Ammon's horn (tissue), 1 donor: ENCODE results near the gene SCTR.
A peak's percentile ranks its signal among the peaks of the same experiment; 100 is the strongest.
"Not testable (repeated sequence)": the region's sequence is repeated elsewhere in the genome, so short reads cannot be mapped to it uniquely, and the experiment has no call there.

Experiments
- DNase-seq: peaks from one replicate; pipeline ENCODE4 v3.0.0-alpha.2; 2016; ENCODE audit warnings: low spot score

Gene SCTR

DNA sequence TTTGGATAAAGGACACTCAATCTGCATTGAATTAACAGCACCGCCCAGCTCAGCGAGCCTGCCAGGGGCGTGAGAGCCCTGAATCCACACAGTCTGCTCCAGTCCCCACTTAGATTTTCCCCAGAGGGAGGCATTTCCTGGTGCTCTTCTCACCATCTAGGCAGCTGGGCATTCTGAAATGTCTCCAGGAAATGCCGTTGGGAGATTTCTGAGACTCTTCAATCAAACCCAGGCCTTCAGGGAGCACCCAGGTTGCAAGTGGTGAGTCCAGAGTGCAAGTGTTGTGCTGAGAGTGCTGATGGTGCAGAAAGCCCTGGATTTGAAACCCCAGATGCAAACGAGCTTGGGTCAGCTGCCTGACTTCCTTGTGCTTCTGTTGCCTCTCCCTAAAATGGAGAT lies 116.1 kb downstream of the SCTR start:
- DNase-seq = no peak

DNA sequence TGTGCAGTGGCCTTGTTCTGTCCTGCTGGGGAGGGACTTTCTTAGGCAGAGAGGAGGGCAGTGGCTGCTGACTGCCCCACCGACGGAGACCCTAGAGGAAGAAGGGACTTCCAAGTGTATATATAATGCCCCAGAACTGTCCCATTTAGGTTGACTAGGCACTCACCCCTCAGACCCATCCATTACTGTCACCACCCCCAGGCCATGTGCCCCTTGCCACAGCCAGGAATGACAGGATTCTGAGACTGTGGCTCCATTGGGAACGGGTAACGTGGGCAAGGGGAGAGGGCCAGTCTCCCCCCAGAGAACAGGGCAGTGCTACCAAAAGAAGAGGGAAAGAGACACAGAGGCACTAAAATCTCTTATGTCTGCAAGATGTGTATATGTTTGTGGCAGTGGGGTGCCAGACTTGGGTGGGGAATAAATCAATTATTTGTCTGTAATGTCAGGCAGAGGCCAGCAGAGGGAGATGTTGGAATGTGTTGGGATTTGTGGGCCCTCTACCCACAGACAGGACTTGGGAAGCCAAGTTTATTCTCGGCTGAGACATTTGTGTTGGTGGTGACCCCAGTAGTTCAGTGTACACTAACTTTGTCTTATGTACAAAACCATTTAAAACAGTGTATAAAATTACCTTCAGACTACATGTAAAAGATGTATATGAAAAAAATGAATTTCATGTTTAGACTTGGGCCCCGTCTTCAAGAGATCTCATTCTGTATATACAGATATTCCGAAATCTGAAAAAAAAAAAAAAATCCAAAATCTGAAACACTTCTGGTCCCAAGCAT lies 116.7 kb downstream of the SCTR start:
- DNase-seq = peak; percentile 81

DNA sequence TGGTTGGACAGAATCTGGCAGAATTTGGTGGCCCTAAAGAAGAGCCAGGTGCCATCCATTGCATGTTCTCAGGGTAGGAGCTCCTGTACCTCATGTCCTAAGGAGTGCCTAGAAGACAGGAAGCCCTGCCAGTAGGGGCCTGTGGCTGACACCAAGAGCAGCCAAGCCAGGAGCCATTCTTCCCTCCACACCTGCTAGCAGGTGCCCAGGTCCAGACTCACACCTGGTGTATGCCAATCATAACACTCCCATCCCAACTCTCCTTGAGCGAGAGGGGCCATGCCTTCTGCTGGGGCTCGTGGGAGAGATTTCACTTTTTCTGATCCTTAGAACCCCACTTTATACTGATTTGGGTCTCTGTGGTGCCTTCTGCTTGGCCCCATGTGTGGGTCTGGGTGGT lies 119.1 kb downstream of the SCTR start:
- DNase-seq = no peak

DNA sequence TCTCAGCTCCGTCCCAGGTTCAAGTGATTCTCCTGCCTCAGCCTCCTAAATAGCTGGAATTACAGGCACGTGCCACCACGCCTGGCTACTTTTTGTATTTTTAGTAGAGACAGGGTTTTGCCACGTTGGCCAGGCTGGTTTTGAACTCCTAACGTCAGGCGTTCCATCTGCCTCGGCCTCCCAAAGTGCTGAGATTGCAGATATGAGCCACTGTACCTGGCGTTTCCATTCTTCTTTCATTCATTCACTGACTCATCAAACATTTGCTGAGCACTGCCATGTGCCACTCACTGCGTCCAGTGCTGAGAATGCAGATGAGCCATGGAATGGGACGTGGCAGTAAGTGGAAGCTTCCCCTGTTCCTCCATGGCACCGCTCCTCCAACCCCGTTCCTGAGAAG lies 120.7 kb downstream of the SCTR start:
- not testable (repeated sequence) for DNase-seq

DNA sequence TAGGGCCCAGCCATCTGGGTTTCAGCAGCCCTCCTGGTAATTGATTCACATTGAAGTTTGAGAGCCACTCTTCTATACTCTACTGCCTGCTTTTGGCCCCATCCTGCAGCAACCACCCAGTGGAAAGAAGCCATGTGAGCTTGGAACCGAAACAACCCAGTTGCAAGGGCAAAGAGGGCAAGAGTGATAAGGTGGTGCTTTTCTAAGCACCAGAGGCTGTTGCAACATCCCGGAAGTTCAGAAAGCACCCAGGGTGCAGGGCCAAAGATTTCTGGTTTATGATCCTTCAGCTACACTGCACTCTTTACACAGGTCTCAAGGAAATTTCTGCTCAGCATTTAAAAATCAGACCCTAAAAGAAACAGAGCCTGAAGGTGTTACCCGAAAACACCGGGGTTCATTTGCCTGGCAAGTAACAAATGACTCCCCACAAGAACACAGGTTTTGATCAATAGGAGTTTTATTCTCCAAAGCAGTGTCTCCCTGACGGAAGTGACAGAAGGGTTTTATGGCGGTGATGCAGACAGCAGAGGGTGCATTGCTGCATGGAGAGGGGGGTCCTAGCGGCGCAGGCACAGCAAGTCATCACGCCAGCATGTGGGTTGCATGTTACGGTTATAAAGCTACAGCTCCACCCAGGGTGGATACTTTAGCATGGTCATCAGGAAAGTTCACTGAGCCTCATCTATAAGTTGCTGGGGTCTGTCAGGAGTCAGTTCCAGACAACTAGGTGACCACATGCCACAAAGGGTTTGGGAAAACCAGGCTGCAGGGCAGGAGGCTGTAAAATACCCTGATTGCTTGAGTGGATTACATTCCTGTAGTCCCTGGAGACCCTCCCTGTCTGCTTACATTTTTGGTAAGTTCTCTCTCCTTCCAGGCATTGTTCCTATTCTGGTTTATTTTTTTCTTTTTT lies 121.4 kb downstream of the SCTR start:
- DNase-seq = no peak

DNA sequence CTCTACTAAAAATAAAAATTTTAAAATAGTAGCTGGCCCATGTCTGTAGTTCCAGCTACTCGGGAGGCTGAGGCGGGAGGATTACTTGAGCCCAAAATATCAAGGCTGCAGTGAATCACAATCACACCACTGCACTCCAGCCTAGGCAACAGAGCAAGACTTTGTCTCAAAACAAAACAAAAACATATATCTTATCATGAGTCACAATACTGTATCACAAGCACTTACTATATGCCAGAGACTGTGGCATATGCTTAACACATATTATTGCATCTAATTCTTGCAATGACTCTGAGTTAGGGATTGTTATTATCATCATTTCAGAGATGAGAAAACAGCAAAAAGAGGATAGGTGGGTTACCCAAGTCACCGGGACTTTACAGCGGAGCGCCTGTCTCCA lies 122.2 kb downstream of the SCTR start:
- no peak for DNase-seq

DNA sequence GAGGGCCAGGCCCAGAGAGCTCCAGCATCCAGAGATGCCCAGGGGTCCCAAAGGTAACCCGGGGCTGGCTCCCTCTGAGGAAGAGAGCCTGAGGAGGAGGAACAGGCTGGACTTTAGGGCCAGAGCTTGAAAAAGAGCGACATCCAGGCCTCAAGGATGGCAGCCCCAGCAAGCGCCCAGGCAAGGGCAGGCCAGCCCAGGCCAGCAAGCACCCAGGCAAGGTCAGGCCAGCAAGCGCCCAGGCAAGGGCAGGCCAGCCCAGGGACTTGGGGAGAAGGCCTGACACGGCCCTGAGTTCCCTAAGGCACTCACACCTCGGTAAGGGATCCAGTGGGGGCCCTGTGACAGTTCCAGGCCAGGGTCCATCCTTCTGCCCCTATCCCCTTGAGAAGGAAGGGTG lies 127.1 kb downstream of the SCTR start:
- no peak for DNase-seq

DNA sequence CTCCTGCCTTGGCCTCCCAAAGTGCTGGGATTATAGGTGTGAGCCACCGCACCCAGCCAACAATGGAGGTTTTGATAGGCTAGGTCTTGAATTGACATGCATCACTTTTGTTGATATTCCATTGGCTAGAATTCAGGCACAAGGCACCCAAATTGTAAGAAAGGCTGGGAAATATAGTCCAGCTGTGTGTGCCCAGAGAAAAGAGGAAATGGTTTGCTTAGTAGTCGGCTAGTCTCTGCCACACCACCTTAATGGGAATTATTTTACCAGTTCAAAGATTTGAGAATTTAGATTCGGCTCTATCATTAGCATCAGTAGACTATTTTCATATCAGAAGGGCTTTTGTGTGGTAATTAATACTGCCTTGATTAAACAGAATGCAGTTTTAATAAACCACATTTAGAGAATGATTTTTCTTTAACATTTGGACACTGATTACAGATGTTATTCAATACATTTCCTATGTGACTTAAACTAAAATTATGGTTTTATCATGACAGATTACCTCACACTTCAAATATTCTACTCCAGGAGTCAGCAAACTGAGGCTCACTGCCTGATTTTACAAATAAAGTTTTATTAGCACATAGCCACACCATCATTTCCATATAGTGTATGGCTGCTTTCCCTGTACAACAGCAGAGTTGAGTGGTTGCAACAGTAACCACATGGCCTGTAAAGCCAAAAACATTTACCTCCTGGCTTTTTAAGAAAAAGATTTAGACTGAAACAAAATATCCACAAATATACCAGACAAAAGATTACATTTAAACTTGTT lies 130.1 kb downstream of the SCTR start:
- no peak for DNase-seq
